Neuron (in vitro differentiated cells): Measurements from ENCODE around the gene C1orf35.

Source experiments
- H2AFZ ChIP-seq: one replicate; pipeline ENCODE4 v1.6.1; 2013; ENCODE audit warnings: low read depth, mild to moderate bottlenecking, inconsistent platforms, low read length, moderate library complexity
- H3K27me3 ChIP-seq: one replicate; pipeline ENCODE4 v1.6.1; 2013; ENCODE audit warnings: low read length; ENCODE audit not compliant: insufficient read depth
- H3K36me3 ChIP-seq: one replicate; pipeline ENCODE4 v1.6.1; 2013; ENCODE audit warnings: low read length; ENCODE audit not compliant: insufficient read depth
- H3K4me1 ChIP-seq: one replicate; pipeline ENCODE4 v1.6.1; 2013; ENCODE audit warnings: low read length; ENCODE audit not compliant: insufficient read depth
- H3K4me3 ChIP-seq: 2 replicates; pipeline ENCODE4 v1.5.1; 2013; ENCODE audit warnings: mild to moderate bottlenecking, low read length, moderate library complexity
- H3K9me3 ChIP-seq: one replicate; pipeline ENCODE4 v1.6.1; 2013; ENCODE audit warnings: low read length

C1orf35 gene

DNA sequence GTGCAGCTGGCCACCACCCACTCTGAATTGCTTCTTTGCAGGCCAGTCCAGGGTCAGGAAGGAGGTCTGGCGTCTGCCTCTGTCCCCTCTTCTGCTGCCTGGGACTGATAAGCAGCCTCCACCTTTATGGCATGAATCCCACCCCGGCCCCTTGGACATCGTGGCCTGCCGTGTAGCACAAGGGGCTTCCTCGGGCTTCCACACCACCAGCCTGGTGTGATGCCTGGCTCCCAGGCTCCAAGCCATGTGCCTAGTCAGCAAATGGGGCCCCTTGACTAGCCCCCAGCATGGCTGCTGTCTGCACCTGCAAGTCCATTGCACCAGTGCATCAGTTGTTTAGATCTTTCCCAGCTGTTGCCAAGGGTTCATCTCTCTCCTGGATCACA, 30.5 kb downstream of the C1orf35 start:
- H3K4me1 ChIP-seq: peaks cover 12% of the 10 kb centered on the region
- H3K9me3 ChIP-seq: no peaks in the 10 kb centered on the region
- no peak overlapping the region for H3K4me3 ChIP-seq
- H3K36me3 ChIP-seq: no peaks in the 10 kb centered on the region
- peaks cover 23% of the 10 kb centered on the region for H3K27me3 ChIP-seq
- H2AFZ ChIP-seq: no peak overlapping the region

DNA sequence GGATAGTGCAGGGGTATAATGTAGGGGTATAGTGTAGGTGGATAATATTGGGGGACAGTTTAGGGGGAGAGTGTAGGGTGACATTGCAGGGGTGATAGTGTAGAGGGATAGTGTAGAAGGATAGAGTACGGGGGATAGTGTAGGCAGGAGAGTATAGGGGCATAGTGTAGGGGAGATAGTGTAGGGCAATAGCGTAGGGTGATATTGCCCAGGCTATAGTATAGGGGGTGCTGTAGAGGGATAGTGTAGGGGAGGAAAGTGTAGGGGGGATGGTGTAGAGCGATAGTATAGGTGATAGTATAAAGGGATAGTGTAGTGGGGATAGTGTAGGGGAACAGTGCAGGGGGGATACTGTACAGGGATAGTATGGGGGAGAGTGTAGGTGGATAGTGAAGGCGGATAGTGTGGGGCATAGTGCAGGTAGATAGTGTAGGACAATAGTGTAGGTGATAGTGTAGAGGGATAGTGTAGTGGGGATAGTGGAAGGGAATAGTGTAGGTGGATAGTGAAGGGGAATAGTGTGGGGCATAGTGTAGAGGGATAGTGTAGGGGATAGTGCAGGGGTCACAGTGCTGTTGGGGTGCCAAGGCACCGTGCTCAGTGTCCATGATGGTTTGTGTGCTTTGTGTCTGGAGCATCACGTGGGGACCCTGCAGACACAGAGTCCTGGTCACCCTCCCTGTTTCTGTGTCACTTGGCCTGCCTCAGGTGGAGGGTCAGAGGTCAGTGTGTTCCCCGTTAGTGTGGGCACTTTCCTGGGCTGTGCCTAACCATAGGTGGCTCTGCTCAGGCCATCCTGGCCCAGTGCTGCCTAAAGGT, 31.1 kb downstream of the C1orf35 start:
- no peaks in the 10 kb centered on the region for H3K9me3 ChIP-seq
- H3K4me1 ChIP-seq: peaks cover 12% of the 10 kb centered on the region
- H3K36me3 ChIP-seq: no peaks in the 10 kb centered on the region
- peaks cover 28% of the 10 kb centered on the region for H3K27me3 ChIP-seq
- no peak overlapping the region for H2AFZ ChIP-seq
- no peak overlapping the region for H3K4me3 ChIP-seq

DNA sequence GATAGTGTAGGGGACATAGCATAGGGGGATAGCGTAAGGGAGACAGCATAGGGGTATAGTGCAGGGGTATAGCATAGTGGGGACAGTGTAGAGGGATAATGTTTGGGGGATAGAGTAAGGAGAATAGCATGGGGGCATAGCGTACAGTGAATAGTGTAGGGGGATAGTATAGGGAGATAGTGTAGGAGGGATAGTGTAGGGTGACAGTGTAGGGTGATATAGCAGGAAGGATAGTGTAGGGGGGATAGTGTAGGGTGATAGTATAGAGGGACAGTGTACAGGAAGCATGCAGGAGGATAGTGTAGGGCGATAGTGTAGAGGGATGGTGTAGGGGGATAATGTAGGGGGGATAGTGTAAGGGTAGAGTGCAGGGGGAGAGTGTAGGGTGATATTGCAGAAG, 32.3 kb downstream of the C1orf35 start:
- Histone ChIP-seq H3K4me1 (peaks cover 12% of the 10 kb centered on the region), H2AFZ (no peak overlapping the region), H3K4me3 (no peak overlapping the region), H3K27me3 (peaks cover 35% of the 10 kb centered on the region), H3K9me3 (no peaks in the 10 kb centered on the region), H3K36me3 (no peaks in the 10 kb centered on the region)

DNA sequence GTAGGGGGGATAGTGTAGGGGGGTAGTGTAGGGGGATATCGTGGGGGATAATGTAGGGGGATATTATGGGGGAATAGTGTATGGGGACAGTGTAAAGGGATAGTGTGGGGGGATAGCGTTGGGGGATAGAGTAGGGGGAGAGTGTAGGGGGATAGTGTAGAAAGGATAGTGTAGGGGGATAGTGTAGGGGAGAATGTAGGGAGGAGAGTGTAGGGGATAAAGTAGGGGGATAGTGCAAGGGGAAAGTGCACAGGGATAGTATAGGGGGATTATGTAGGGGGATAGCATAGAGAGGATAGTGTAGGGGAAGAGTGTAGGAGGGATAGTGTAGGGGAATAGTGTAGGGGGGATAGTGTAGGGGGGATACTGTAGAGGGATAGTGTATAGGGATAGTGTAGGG, 33.0 kb downstream of the C1orf35 start:
- Histone ChIP-seq H3K27me3 (peaks cover 41% of the 10 kb centered on the region), H2AFZ (no peak overlapping the region), H3K4me1 (peaks cover 12% of the 10 kb centered on the region), H3K36me3 (no peaks in the 10 kb centered on the region), H3K4me3 (no peak overlapping the region), H3K9me3 (no peaks in the 10 kb centered on the region)

DNA sequence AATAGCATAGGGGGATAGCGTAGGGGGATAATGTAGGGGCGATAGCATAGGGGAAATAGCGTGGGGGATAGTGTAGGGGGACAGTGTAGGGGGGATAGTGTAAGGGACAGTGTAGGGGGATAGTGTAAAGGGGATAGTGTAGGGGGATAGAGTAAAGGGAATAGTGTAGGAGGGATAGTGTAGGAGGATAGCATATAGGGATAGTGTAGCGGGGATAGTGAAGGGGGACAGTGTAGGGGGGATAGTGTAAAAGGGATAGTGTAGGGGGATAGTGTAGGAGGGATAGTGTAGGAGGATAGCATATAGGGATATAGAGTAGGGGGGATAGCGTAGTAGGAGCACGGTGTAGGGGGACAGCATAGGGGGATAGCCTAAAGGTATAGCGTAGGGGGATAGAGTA, 34.8 kb downstream of the C1orf35 start:
- no peaks in the 10 kb centered on the region for H3K36me3 ChIP-seq
- no peaks in the 10 kb centered on the region for H3K9me3 ChIP-seq
- H3K27me3 ChIP-seq: peaks cover 41% of the 10 kb centered on the region
- peaks cover 3% of the 10 kb centered on the region for H3K4me1 ChIP-seq
- H2AFZ ChIP-seq: no peak overlapping the region
- no peak overlapping the region for H3K4me3 ChIP-seq

DNA sequence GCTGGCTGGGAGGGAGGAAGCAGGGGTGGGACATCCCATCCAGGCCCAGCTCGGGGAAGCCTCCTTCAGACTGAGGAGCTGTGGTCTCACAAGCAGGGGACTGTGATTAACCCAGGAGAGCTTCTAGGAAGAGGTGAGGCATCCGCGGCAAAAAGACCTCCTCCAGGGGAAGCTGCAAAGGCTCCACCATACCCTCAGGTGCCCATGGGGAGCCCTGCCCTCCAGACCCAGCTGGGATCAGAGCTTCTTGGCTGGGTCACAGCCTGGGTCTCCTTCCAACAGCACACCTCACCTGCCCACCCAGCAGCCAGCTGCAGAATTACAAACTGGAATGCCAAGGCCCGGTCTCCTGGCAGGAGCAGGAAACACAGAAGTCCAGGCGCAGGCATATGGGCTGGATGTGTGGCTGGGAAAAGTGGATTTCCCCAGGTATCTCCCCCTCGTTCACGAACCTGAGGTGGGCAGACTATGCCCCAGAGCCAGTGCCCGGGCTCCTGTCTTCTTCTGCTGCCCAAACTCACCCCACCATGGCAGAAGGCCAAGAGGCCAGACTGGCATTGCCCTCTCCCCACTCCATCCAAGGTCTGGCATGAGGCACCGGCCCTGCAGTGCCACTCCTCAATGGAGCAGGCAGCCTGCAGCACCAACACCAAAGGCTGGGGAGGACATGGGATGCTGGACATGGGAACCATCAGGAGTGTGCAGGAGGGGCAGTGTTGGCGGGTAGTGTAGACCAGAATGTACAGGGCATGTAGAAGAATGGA, 36.1 kb downstream of the C1orf35 start:
- Histone ChIP-seq H3K4me3 (no peak overlapping the region), H3K9me3 (no peaks in the 10 kb centered on the region), H3K27me3 (peaks cover 50% of the 10 kb centered on the region), H3K36me3 (no peaks in the 10 kb centered on the region), H3K4me1 (no peaks in the 10 kb centered on the region), H2AFZ (no peak overlapping the region)

DNA sequence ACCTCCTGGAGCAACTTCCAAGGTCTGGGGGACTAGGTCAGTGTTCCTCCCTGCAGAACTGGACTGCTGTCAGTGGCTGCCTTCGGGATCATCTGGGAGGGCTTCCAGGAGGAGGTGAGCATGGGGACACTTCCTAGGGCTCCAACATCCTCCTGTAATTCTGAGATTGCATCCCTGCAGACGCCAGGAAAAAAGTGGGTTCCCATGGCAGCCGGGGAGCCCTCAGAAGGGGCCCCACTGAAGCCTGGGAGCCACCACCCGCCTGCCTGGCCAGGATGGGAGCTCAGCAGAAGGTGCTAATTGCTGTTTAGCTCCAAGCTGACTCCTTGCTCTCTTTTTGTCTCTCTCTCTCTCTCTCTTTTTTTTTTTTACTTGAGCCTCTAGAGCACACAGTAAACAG, 36.7 kb downstream of the C1orf35 start:
- H3K4me1 ChIP-seq: no peaks in the 10 kb centered on the region
- H3K27me3 ChIP-seq: peaks cover 56% of the 10 kb centered on the region
- H3K36me3 ChIP-seq: no peaks in the 10 kb centered on the region
- H3K9me3 ChIP-seq: no peaks in the 10 kb centered on the region
- H2AFZ ChIP-seq: no peak overlapping the region
- no peak overlapping the region for H3K4me3 ChIP-seq

DNA sequence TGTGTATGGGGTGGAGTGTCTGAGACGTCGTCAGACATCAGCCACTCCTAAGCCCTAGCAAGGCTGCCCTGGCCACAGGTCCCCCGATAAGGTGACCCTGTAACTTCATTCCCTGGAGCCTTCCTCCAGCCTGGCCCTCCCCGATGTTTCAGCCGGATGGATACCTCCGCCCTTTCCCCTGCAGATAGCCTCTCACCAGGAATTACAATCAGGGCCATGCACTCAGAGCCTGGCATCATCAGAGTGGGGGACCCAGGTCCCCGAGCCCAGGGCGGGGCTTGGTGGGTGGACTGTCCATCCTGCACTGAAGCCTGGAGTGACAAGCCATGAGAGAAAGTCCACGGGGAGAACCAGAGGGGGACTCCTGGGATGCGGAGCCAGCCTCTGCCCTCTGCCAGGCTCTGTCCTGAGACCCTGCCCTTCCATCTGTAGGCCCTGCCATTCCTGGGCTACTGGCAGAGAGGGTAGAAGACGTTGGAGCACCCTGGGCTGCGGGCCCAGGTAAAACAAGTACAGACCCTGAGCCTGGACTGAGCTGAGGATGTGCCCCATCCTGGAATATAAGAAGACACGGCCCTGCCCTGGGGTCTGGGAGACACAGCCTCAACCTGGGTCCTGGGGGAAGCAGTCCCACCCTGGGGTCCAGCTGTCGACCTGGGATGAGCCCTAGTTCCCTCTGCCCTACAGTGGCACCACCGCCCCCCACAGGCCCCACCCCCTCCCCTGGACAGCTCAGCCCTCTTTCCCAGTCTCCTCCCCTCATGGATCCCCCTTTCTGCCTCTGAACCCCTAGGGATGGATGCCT, 37.4 kb downstream of the C1orf35 start:
- H3K27me3 ChIP-seq: peaks cover 61% of the 10 kb centered on the region

DNA sequence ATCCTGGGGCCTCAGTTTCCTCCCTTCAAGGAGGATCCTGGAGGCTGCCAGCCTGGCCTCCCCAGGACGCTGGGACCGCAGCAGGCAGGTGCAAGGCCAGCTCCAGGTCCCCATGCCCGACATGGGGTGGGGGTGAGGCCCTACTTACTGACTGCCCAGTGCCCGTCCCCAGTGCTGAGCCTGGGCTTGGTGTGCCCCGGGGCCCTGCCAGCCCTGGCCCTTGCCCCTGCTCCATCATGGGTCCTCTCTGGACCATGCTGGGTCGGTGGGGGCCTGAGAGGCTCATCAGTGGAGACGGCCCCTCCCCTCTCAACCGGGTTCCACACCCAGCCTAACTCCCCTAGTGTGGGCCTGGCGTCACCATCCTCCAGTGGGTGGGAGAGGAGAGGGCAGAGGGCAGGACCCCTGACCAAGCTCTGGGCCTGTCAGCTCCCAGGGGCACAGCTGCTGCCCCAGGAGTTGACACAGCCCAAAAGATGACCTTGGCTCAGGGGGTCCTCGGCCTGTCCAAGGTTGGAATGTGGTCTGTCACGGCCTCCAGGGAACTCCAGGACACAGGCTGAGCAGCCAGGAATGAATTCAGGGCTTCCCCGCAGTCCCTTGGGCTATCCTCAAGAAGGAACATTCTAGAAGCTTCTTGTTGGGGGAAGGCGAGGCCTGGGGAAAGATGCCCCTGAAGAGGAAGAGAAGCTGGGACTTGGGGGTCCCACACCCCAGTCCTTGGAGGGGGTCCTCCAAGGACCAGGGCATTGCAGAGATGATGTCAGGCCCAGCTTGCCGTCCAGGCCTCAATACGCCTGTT, 38.2 kb downstream of the C1orf35 start:
- H3K27me3 ChIP-seq: peaks cover 62% of the 10 kb centered on the region
- no peaks in the 10 kb centered on the region for H3K9me3 ChIP-seq
- no peaks in the 10 kb centered on the region for H3K4me1 ChIP-seq
- H2AFZ ChIP-seq: no peak overlapping the region
- H3K4me3 ChIP-seq: no peak overlapping the region
- no peaks in the 10 kb centered on the region for H3K36me3 ChIP-seq

More for the DNA sequence above, 37.4 kb downstream of the C1orf35 start:
- Histone ChIP-seq H3K4me1 (no peaks in the 10 kb centered on the region), H3K4me3 (no peak overlapping the region), H3K9me3 (no peaks in the 10 kb centered on the region), H2AFZ (no peak overlapping the region), H3K36me3 (no peaks in the 10 kb centered on the region)

DNA sequence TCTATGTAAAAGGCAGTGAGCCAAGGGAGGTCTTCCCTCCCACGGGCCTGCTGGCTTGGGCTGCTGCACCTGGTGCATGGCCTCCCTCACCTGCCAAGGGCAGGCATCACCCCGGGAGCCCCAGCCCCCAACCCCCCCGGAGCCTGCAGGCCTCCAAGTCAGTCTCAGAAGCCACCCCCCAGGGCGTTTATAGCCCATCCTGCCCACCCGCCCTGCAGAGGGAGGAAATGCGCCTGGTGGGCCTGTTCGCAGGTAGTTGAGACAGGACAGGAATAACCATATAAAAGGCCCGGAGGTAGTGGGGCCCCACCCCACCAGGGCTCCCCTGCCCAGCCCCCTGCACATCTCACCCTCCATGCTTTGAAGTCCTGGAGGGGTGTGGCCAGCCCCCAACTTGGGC, 38.8 kb downstream of the C1orf35 start:
- Histone ChIP-seq H3K27me3 (peaks cover 64% of the 10 kb centered on the region), H3K9me3 (peaks cover 2% of the 10 kb centered on the region)

DNA sequence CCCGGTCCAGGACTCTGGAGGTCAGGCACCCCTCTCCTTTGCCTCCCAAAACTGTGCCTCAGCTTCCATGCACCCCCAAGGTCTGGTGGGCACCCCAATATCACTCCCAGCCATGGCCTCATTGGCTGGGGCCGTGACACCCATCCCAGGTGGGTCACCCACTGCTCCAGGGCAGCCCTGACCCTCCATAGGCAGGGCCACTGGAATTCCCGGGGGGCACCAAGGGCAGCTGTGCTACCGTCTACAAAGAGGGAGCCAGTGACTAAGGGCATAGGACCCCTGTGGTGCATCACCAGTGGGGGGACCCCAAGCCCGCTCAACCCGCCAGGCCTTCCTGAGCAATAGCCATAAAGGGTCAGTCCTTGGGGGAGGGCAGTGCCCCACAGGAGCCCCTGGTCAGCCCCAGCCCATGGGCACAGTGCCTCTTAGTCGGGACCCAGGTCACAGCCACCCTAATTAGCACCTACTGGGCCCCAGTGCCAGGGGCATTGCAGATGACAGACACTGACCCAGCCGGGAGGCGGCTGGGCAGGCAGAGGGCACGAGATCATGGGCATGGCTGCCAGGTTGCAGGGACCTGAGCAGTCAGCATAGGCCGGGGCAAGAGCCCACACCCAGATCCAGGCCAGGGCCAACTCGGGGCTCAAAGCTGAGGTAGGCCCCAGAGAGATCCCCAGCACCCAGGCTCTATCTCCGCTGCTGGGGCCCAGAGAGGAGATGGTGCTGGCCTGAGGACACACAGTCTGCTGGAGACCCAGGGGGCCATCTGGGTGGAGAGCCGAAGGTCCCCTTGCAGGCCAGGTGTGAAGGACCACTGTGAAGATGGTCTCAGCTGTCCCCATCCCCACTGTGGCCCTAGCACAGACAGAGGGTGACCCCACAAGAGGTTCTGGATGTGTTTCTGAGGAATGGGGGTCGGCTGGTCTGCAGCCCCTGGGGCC, 39.6 kb downstream of the C1orf35 start:
- no peaks in the 10 kb centered on the region for H3K36me3 ChIP-seq

More for the DNA sequence above, 38.8 kb downstream of the C1orf35 start:
- no peaks in the 10 kb centered on the region for H3K4me1 ChIP-seq
- no peaks in the 10 kb centered on the region for H3K36me3 ChIP-seq
- no peak overlapping the region for H2AFZ ChIP-seq
- H3K4me3 ChIP-seq: no peak overlapping the region

DNA sequence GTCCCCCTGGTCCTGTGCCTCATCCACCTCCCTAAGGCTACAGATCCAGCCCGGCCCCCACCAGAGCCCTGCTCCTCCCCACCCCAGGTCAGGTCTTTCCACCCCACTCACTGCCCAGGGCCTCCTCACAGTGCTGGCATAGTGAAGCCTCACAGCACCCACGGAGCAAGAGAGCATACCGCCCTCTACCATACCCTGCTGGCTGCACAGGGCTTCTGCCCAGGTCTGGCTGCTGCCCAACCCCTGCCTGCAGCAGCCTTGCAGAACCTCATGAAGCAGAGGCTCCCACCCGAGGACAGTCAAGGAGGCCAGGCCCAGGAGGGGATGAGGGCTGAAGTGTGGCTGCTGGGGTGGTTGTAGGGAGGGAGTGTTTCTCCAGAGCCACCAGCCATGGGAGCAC, 40.3 kb downstream of the C1orf35 start:
- Histone ChIP-seq H3K9me3 (peaks cover 12% of the 10 kb centered on the region), H2AFZ (no peak overlapping the region)

More for the DNA sequence above, 39.6 kb downstream of the C1orf35 start:
- Histone ChIP-seq H3K4me3 (no peak overlapping the region), H3K4me1 (no peaks in the 10 kb centered on the region), H3K9me3 (peaks cover 8% of the 10 kb centered on the region), H2AFZ (no peak overlapping the region), H3K27me3 (peaks cover 67% of the 10 kb centered on the region)

More for the DNA sequence above, 40.3 kb downstream of the C1orf35 start:
- Histone ChIP-seq H3K36me3 (no peaks in the 10 kb centered on the region), H3K27me3 (peaks cover 68% of the 10 kb centered on the region), H3K4me3 (no peak overlapping the region), H3K4me1 (no peaks in the 10 kb centered on the region)
